Measurements from ENCODE around the gene DHRS7. TPM values are rescaled to one million over a fixed set of nuclear protein-coding genes. Genes with fewer than 3 reads are reported as not detected.

The DHRS7 gene
- total and polyA plus RNA-seq, 2 experiments from 2014 or later: 55.0 to 88.9 TPM

- H3K36me3 ChIP-seq (ENCODE audit: low read depth): peaks cover 58% of the 10 kb centered on the region
- H2AFZ ChIP-seq: no peak overlapping the region
- no peak for TF ChIP-seq EZH2 (IDR thresholded peaks at IDR 0.05; ENCODE audit: insufficient read depth, poor library complexity, severe bottlenecking)
- H3K9ac ChIP-seq: no peak overlapping the region
- H3K4me1 ChIP-seq (ENCODE audit: insufficient read depth): no peaks in the 10 kb centered on the region
- H3K4me2 ChIP-seq (ENCODE audit: unreplicated experiment): no peak overlapping the region
- no peaks in the 10 kb centered on the region for H3K9me2 ChIP-seq (ENCODE audit: insufficient read depth)
- no peak overlapping the region for H3K27ac ChIP-seq
- H4K20me1 ChIP-seq (ENCODE audit: insufficient read depth): no peaks in the 10 kb centered on the region
- H3K9me3 ChIP-seq (ENCODE audit: low read depth): no peaks in the 10 kb centered on the region
- in situ Hi-C loops (cut with MboI): no loop called here
- WGBS, 2 experiments (ENCODE audit: low coverage in 1 of 2, low lambda C conversion rate in 2 of 2, missing lambda C conversion rate in 2 of 2): 41 to 43% methylated on average over 4 of the region's 4 CpGs
- H3F3A ChIP-seq (ENCODE audit: insufficient read depth): no peaks in the 10 kb centered on the region
- no peak overlapping the region for H3K4me3 ChIP-seq
- H3K79me2 ChIP-seq (ENCODE audit: insufficient read depth): peaks cover 72% of the 10 kb centered on the region
- no peak for DNase-seq
- no peaks in the 10 kb centered on the region for H3K27me3 ChIP-seq (replicated peaks; ENCODE audit: insufficient read depth)
Measured at GRCh38 chr14:60116181-60116580, 49.0 kb downstream of the DHRS7 start.

- in situ Hi-C loops (cut with MboI): no loop called here
- Histone ChIP-seq H3K27ac (no peak overlapping the region), H3K4me3 (no peak overlapping the region), H3K4me1 (ENCODE audit: insufficient read depth) (no peaks in the 10 kb centered on the region), H3K9me2 (ENCODE audit: insufficient read depth) (no peaks in the 10 kb centered on the region), H4K20me1 (ENCODE audit: insufficient read depth) (no peaks in the 10 kb centered on the region), H3F3A (ENCODE audit: insufficient read depth) (no peaks in the 10 kb centered on the region), H3K27me3 (replicated peaks; ENCODE audit: insufficient read depth) (no peaks in the 10 kb centered on the region), H3K36me3 (ENCODE audit: low read depth) (peaks cover 47% of the 10 kb centered on the region), H3K4me2 (ENCODE audit: unreplicated experiment) (no peak overlapping the region), H3K9me3 (ENCODE audit: low read depth) (no peaks in the 10 kb centered on the region), H3K9ac (no peak overlapping the region), H3K79me2 (ENCODE audit: insufficient read depth) (peaks cover 85% of the 10 kb centered on the region), H2AFZ (no peak overlapping the region)
- WGBS, 2 experiments (ENCODE audit: low coverage in 1 of 2, low lambda C conversion rate in 2 of 2, missing lambda C conversion rate in 2 of 2): 52 to 70% methylated on average over 1 of the region's 1 CpG
- TF ChIP-seq EZH2 (IDR thresholded peaks at IDR 0.05; ENCODE audit: insufficient read depth, poor library complexity, severe bottlenecking) (no peak), EZH2phosphoT487 (IDR thresholded peaks at IDR 0.05; ENCODE audit: insufficient read depth, low read depth) (no peak)
- no peak for DNase-seq
Measured at GRCh38 chr14:60114881-60115280, 50.3 kb downstream of the DHRS7 start.

GRCh38 chr14:60111732-60112131 lies 53.5 kb downstream of the DHRS7 start:
- DNase-seq: no peak
- in situ Hi-C loops (cut with MboI): no loop called here

DNA sequence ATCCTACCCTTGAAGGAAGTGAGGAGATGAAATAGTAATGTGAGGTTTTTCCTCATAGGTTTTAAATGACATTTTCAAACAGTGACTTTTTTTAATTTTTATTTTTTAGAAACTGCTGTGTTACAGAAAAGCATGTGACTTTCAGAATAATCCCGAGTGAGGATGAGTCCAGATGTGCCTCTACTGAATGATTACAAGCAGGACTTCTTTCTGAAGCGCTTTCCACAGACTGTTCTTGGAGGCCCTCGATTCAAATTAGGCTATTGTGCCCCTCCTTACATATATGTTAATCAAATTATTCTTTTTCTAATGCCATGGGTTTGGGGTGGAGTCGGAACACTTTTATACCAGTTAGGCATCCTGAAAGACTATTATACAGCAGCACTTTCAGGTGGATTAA lies 57.7 kb downstream of the DHRS7 start:
- Histone ChIP-seq H3K4me3 (no peak overlapping the region), H3K9ac (no peak overlapping the region), H3K9me3 (ENCODE audit: low read depth) (no peaks in the 10 kb centered on the region), H3K36me3 (ENCODE audit: low read depth) (peaks cover 14% of the 10 kb centered on the region; the same call in 1 of the 2 replicates), H3K27ac (no peak overlapping the region), H4K20me1 (ENCODE audit: insufficient read depth) (no peaks in the 10 kb centered on the region), H3K4me2 (ENCODE audit: unreplicated experiment) (no peak overlapping the region), H3K9me2 (ENCODE audit: insufficient read depth) (no peaks in the 10 kb centered on the region), H3K79me2 (ENCODE audit: insufficient read depth) (peaks cover 100% of the 10 kb centered on the region), H3K27me3 (replicated peaks; ENCODE audit: insufficient read depth) (no peaks in the 10 kb centered on the region), H3F3A (ENCODE audit: insufficient read depth) (peaks cover 9% of the 10 kb centered on the region), H3K4me1 (ENCODE audit: insufficient read depth) (peaks cover 7% of the 10 kb centered on the region), H2AFZ (0 out of 2 replicates have a peak overlapping the region, but pooled peaks have one; percentile 25)
- WGBS, 2 experiments (ENCODE audit: low coverage in 1 of 2, low lambda C conversion rate in 2 of 2, missing lambda C conversion rate in 2 of 2): 38 to 41% methylated on average over 4 of the region's 4 CpGs
- in situ Hi-C loops (cut with MboI): no loop called here
- no peak for DNase-seq
- TF ChIP-seq EZH2 (IDR thresholded peaks at IDR 0.05; ENCODE audit: insufficient read depth, poor library complexity, severe bottlenecking) (no peak), EZH2phosphoT487 (IDR thresholded peaks at IDR 0.05; ENCODE audit: insufficient read depth, low read depth) (no peak)

More at GRCh38 chr14:60111732-60112131, 53.5 kb downstream of the DHRS7 start:
- no peaks in the 10 kb centered on the region for H3K9me3 ChIP-seq (ENCODE audit: low read depth)
- no peaks in the 10 kb centered on the region for H3F3A ChIP-seq (ENCODE audit: insufficient read depth)
- H3K27ac ChIP-seq: no peak overlapping the region
- no peaks in the 10 kb centered on the region for H3K9me2 ChIP-seq (ENCODE audit: insufficient read depth)
- H3K4me2 ChIP-seq (ENCODE audit: unreplicated experiment): no peak overlapping the region
- no peaks in the 10 kb centered on the region for H4K20me1 ChIP-seq (ENCODE audit: insufficient read depth)
- H3K27me3 ChIP-seq (replicated peaks; ENCODE audit: insufficient read depth): no peaks in the 10 kb centered on the region
- WGBS, 2 experiments (ENCODE audit: low coverage in 1 of 2, low lambda C conversion rate in 2 of 2, missing lambda C conversion rate in 2 of 2): 96% methylated on average over 2 of the region's 2 CpGs
- peaks cover 100% of the 10 kb centered on the region for H3K79me2 ChIP-seq (ENCODE audit: insufficient read depth)
- H2AFZ ChIP-seq: no peak overlapping the region
- no peak for TF ChIP-seq EZH2phosphoT487 (IDR thresholded peaks at IDR 0.05; ENCODE audit: insufficient read depth, low read depth)
- TF ChIP-seq EZH2 (IDR thresholded peaks at IDR 0.05; ENCODE audit: insufficient read depth, poor library complexity, severe bottlenecking): no peak
- H3K36me3 ChIP-seq (ENCODE audit: low read depth): peaks cover 32% of the 10 kb centered on the region; the same call in 1 of the 2 replicates
- H3K9ac ChIP-seq: no peak overlapping the region
- H3K4me3 ChIP-seq: no peak overlapping the region
- H3K4me1 ChIP-seq (ENCODE audit: insufficient read depth): no peaks in the 10 kb centered on the region

DNA sequence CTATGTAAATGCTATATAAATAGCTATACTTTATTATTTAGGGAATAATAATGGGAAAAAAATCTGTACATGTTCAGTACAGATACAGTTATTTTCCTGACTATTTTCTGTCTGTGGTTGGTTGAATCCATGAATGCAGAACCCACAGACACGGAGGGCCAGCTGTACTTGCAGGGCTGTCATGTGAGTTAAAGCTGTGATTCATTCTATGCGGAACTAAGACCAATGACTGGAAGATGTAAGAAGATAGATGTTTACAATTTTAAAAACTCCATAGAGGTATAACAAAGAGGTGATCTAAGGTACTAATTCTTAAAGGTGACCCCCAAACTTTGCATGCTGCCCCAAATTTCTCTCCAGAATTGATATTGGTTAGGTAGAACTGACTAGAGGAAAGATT lies 58.9 kb downstream of the DHRS7 start:
- TF ChIP-seq EZH2phosphoT487 (IDR thresholded peaks at IDR 0.05; ENCODE audit: insufficient read depth, low read depth) (no peak), EZH2 (IDR thresholded peaks at IDR 0.05; ENCODE audit: insufficient read depth, poor library complexity, severe bottlenecking) (no peak)
- no peak overlapping the region for H3K4me3 ChIP-seq
- H2AFZ ChIP-seq: no peak overlapping the region
- H3K4me2 ChIP-seq (ENCODE audit: unreplicated experiment): peak overlapping the region; percentile 5
- no peaks in the 10 kb centered on the region for H4K20me1 ChIP-seq (ENCODE audit: insufficient read depth)
- WGBS, 2 experiments (ENCODE audit: low coverage in 1 of 2, low lambda C conversion rate in 2 of 2, missing lambda C conversion rate in 2 of 2): 15 to 17% methylated on average over 2 of the region's 2 CpGs
- H3K9ac ChIP-seq: peak overlapping the region; percentile 26; the same call in 1 of the 2 replicates
- H3K9me3 ChIP-seq (ENCODE audit: low read depth): no peaks in the 10 kb centered on the region
- peak overlapping the region; percentile 45 for H3K27ac ChIP-seq
- peak; percentile 76 for DNase-seq
- peaks cover 14% of the 10 kb centered on the region; the same call in 1 of the 2 replicates for H3K36me3 ChIP-seq (ENCODE audit: low read depth)
- peaks cover 17% of the 10 kb centered on the region for H3K4me1 ChIP-seq (ENCODE audit: insufficient read depth)
- H3K79me2 ChIP-seq (ENCODE audit: insufficient read depth): peaks cover 100% of the 10 kb centered on the region
- in situ Hi-C loops (cut with MboI): no loop called here
- H3F3A ChIP-seq (ENCODE audit: insufficient read depth): peaks cover 18% of the 10 kb centered on the region
- H3K27me3 ChIP-seq (replicated peaks; ENCODE audit: insufficient read depth): no peaks in the 10 kb centered on the region
- H3K9me2 ChIP-seq (ENCODE audit: insufficient read depth): no peaks in the 10 kb centered on the region
